Measurements from ENCODE around the gene ODF4.

ODF4 gene

DNA sequence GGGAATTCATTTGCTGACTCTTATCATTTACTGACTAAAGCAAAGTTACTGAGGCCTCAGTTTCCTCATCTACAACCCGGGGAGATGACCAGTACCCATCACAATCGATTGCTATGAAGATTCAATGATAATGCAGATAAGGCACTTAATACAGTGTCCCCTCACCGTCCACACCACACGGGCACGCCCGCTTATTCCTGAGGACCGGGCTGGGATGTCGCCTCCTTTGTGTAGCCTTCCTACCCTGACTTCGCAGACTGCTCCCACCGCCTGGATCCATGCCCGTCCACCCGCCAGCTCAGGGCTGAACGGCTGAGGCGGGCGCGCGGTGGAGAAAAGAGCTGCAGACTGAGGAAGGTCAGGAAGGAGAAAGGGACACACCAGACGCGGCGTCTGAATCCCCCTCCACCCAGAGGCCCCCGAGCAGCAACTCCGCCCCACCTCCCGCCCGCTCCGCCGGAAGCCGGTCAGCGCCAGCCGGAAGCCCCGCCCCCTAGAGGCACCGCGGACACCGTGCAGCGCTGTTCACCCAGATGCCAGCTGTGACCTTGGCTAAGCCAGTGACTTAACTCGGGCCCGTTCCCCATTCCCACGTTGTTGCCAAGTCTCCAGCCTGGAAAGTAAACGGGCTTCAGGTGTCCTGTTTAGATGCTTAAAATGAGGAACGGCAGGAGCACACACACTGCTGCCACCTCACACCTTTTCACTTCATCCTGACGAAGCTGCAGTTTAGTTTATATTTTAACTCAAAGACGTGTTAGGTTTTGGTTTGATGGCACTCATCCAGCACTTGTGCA, 36.8 kb downstream of the ODF4 start, which contains the start of gene KRABD2 (continued):
- TF ChIP-seq ZNF560 (tag by site-specific recombination; IDR thresholded peaks at IDR 0.05; ENCODE audit: borderline replicate concordance) = no peak
- TF ChIP-seq, protein P1, sequence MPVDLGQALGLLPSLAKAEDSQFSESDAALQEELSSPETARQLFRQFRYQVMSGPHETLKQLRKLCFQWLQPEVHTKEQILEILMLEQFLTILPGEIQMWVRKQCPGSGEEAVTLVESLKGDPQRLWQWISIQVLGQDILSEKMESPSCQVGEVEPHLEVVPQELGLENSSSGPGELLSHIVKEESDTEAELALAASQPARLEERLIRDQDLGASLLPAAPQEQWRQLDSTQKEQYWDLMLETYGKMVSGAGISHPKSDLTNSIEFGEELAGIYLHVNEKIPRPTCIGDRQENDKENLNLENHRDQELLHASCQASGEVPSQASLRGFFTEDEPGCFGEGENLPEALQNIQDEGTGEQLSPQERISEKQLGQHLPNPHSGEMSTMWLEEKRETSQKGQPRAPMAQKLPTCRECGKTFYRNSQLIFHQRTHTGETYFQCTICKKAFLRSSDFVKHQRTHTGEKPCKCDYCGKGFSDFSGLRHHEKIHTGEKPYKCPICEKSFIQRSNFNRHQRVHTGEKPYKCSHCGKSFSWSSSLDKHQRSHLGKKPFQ (tag by site-specific recombination; IDR thresholded peaks at IDR 0.05) = peak; percentile 37; the same call in 1 of the 2 replicates
- TF ChIP-seq, protein P2, sequence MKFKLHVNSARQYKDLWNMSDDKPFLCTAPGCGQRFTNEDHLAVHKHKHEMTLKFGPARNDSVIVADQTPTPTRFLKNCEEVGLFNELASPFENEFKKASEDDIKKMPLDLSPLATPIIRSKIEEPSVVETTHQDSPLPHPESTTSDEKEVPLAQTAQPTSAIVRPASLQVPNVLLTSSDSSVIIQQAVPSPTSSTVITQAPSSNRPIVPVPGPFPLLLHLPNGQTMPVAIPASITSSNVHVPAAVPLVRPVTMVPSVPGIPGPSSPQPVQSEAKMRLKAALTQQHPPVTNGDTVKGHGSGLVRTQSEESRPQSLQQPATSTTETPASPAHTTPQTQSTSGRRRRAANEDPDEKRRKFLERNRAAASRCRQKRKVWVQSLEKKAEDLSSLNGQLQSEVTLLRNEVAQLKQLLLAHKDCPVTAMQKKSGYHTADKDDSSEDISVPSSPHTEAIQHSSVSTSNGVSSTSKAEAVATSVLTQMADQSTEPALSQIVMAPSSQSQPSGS (tag by site-specific recombination; IDR thresholded peaks at IDR 0.05; ENCODE audit: low read depth) = no peak
- no peak for TF ChIP-seq ZNF416 (tag by site-specific recombination; IDR thresholded peaks at IDR 0.05)
- peak; percentile 73 for TF ChIP-seq ZNF335 (tag by site-specific recombination; conservative IDR thresholded peaks at IDR 0.05)
- no peak for TF ChIP-seq ZNF292 (tag by site-specific recombination; IDR thresholded peaks at IDR 0.05; ENCODE audit: borderline replicate concordance, low read depth)
- TF ChIP-seq ZNF624 (tag by site-specific recombination; IDR thresholded peaks at IDR 0.05) = no peak
- no peak for TF ChIP-seq ZNF785 (tag by site-specific recombination; IDR thresholded peaks at IDR 0.05)
- peak; percentile 17; the same call in 1 of the 2 replicates for TF ChIP-seq KLF10 (tag by site-specific recombination; IDR thresholded peaks at IDR 0.05)
- peak; percentile 69; the same call in 1 of the 2 replicates for TF ChIP-seq OSR2 (tag by site-specific recombination; IDR thresholded peaks at IDR 0.05)
- TF ChIP-seq ZNF394 (tag by site-specific recombination; IDR thresholded peaks at IDR 0.05; ENCODE audit: borderline replicate concordance) = 0 out of 2 replicates have a peak, but pooled peaks have one; percentile 36
- TF ChIP-seq ZNF510 (tag by site-specific recombination; IDR thresholded peaks at IDR 0.05; ENCODE audit: insufficient replicate concordance) = no peak
- TF ChIP-seq, protein P3, sequence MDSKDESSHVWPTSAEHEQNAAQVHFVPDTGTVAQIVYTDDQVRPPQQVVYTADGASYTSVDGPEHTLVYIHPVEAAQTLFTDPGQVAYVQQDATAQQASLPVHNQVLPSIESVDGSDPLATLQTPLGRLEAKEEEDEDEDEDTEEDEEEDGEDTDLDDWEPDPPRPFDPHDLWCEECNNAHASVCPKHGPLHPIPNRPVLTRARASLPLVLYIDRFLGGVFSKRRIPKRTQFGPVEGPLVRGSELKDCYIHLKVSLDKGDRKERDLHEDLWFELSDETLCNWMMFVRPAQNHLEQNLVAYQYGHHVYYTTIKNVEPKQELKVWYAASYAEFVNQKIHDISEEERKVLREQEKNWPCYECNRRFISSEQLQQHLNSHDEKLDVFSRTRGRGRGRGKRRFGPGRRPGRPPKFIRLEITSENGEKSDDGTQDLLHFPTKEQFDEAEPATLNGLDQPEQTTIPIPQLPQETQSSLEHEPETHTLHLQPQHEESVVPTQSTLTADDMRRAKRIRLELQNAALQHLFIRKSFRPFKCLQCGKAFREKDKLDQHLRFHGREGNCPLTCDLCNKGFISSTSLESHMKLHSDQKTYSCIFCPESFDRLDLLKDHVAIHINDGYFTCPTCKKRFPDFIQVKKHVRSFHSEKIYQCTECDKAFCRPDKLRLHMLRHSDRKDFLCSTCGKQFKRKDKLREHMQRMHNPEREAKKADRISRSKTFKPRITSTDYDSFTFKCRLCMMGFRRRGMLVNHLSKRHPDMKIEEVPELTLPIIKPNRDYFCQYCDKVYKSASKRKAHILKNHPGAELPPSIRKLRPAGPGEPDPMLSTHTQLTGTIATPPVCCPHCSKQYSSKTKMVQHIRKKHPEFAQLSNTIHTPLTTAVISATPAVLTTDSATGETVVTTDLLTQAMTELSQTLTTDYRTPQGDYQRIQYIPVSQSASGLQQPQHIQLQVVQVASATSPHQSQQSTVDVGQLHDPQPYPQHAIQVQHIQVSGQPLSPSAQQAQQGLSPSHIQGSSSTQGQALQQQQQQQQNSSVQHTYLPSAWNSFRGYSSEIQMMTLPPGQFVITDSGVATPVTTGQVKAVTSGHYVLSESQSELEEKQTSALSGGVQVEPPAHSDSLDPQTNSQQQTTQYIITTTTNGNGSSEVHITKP (tag by site-specific recombination; IDR thresholded peaks at IDR 0.05) = no peak
- TF ChIP-seq ZBTB17 (tag by site-specific recombination; IDR thresholded peaks at IDR 0.05) = no peak; the same call in none of the 2 replicates
- TF ChIP-seq ZFHX2 (tag by site-specific recombination; conservative IDR thresholded peaks at IDR 0.05) = 0 out of 2 replicates have a peak, but pooled peaks have one; percentile 21
- TF ChIP-seq ZNF596 (tag by site-specific recombination; IDR thresholded peaks at IDR 0.05) = no peak
- TF ChIP-seq, protein P4, sequence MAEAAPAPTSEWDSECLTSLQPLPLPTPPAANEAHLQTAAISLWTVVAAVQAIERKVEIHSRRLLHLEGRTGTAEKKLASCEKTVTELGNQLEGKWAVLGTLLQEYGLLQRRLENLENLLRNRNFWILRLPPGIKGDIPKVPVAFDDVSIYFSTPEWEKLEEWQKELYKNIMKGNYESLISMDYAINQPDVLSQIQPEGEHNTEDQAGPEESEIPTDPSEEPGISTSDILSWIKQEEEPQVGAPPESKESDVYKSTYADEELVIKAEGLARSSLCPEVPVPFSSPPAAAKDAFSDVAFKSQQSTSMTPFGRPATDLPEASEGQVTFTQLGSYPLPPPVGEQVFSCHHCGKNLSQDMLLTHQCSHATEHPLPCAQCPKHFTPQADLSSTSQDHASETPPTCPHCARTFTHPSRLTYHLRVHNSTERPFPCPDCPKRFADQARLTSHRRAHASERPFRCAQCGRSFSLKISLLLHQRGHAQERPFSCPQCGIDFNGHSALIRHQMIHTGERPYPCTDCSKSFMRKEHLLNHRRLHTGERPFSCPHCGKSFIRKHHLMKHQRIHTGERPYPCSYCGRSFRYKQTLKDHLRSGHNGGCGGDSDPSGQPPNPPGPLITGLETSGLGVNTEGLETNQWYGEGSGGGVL (tag by site-specific recombination; IDR thresholded peaks at IDR 0.05) = 0 out of 2 replicates have a peak, but pooled peaks have one; percentile 50
- TF ChIP-seq ZNF391 (tag by site-specific recombination; IDR thresholded peaks at IDR 0.05; ENCODE audit: borderline replicate concordance, low read depth) = peak; percentile 61; the same call in 1 of the 2 replicates
- 0 out of 2 replicates have a peak, but pooled peaks have one; percentile 46 for TF ChIP-seq WT1 (tag by site-specific recombination; IDR thresholded peaks at IDR 0.05)
- TF ChIP-seq SP3 (tag by site-specific recombination; IDR thresholded peaks at IDR 0.05) = peak; percentile 79
- TF ChIP-seq, protein P5, sequence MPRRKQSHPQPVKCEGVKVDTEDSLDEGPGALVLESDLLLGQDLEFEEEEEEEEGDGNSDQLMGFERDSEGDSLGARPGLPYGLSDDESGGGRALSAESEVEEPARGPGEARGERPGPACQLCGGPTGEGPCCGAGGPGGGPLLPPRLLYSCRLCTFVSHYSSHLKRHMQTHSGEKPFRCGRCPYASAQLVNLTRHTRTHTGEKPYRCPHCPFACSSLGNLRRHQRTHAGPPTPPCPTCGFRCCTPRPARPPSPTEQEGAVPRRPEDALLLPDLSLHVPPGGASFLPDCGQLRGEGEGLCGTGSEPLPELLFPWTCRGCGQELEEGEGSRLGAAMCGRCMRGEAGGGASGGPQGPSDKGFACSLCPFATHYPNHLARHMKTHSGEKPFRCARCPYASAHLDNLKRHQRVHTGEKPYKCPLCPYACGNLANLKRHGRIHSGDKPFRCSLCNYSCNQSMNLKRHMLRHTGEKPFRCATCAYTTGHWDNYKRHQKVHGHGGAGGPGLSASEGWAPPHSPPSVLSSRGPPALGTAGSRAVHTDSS (tag by site-specific recombination; IDR thresholded peaks at IDR 0.05) = peak; percentile 42; the same call in 1 of the 2 replicates
- no peak; the same call in 1 of the 2 replicates for TF ChIP-seq ZXDB (tag by site-specific recombination; IDR thresholded peaks at IDR 0.05)
- TF ChIP-seq ZNF175 (tag by site-specific recombination; IDR thresholded peaks at IDR 0.05) = no peak
- no peak for TF ChIP-seq ZNF555 (tag by site-specific recombination; conservative IDR thresholded peaks at IDR 0.05)
- TF ChIP-seq KLF7 (tag by site-specific recombination; IDR thresholded peaks at IDR 0.05; ENCODE audit: borderline replicate concordance) = no peak; the same call in 1 of the 2 replicates
- TF ChIP-seq, protein P6, sequence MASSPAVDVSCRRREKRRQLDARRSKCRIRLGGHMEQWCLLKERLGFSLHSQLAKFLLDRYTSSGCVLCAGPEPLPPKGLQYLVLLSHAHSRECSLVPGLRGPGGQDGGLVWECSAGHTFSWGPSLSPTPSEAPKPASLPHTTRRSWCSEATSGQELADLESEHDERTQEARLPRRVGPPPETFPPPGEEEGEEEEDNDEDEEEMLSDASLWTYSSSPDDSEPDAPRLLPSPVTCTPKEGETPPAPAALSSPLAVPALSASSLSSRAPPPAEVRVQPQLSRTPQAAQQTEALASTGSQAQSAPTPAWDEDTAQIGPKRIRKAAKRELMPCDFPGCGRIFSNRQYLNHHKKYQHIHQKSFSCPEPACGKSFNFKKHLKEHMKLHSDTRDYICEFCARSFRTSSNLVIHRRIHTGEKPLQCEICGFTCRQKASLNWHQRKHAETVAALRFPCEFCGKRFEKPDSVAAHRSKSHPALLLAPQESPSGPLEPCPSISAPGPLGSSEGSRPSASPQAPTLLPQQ (tag by site-specific recombination; IDR thresholded peaks at IDR 0.05) = peak; percentile 61
- no peak for TF ChIP-seq ZNF549 (tag by site-specific recombination; IDR thresholded peaks at IDR 0.05)

All from HEK293 (cell line).